Dendritic cell treated with granulocyte-macrophage colony-stimulating factor and Interleukin-4, amounts not matched to agents 40 ng/mL and 50 ng/mL, for 4 days (primary cell): ENCODE measurements around the gene TOGARAM2.
"Not testable (repeated sequence)": the region's sequence is repeated elsewhere in the genome, so short reads cannot be mapped to it uniquely, and the experiment has no call there.

Experiments
- H3K27ac Mint-ChIP-seq: one replicate; pipeline ENCODE4 v1.8.0; 2022; ENCODE audit warnings: mild to moderate bottlenecking, mixed read lengths
- H3K27me3 Mint-ChIP-seq: one replicate; pipeline ENCODE4 v1.8.0; 2022; ENCODE audit warnings: mild to moderate bottlenecking, mixed read lengths
- H3K36me3 Mint-ChIP-seq: one replicate; pipeline ENCODE4 v1.8.0; 2022; ENCODE audit warnings: low read depth, mixed read lengths
- H3K4me1 Mint-ChIP-seq: one replicate; pipeline ENCODE4 v1.8.0; 2022; ENCODE audit warnings: low read depth, mixed read lengths
- H3K4me3 Mint-ChIP-seq: one replicate; pipeline ENCODE4 v1.8.0; 2022; ENCODE audit warnings: mild to moderate bottlenecking, moderate library complexity, mixed read lengths
- H3K9me3 Mint-ChIP-seq: one replicate; pipeline ENCODE4 v1.8.0; 2022; ENCODE audit warnings: mixed read lengths
- intact Hi-C: fragments of 100-400 bp; cut with micrococcal nuclease; formaldehyde crosslinking; loops from one replicate; pipeline ENCODE4 v1.15.0; 2022

Gene TOGARAM2

GRCh38 chr2:28958689-28959088, 22.4 kb upstream of the TOGARAM2 start:
- intact Hi-C loops, result loop anchor here (1.0 to 5.0 kb wide), 4 partner anchors 239 to 1114 kb away; no protein-coding TSS in a partner anchor
- H3K4me3 Mint-ChIP-seq, result no peak overlapping the region
- H3K27me3 Mint-ChIP-seq, result peaks cover 1% of the 10 kb centered on the region
- peaks cover 20% of the 10 kb centered on the region for H3K4me1 Mint-ChIP-seq
- no peaks in the 10 kb centered on the region for H3K9me3 Mint-ChIP-seq
- no peaks in the 10 kb centered on the region for H3K36me3 Mint-ChIP-seq
- H3K27ac Mint-ChIP-seq, result no peak overlapping the region

GRCh38 chr2:28960401-28960800, 20.7 kb upstream of the TOGARAM2 start:
- H3K9me3 Mint-ChIP-seq, result no peaks in the 10 kb centered on the region
- H3K4me1 Mint-ChIP-seq, result peaks cover 13% of the 10 kb centered on the region
- intact Hi-C loops, result loop anchor here (5.0 kb wide), 1 partner anchor 52 kb away; no protein-coding TSS in a partner anchor
- H3K36me3 Mint-ChIP-seq, result no peaks in the 10 kb centered on the region
- no peak overlapping the region for H3K4me3 Mint-ChIP-seq
- no peak overlapping the region for H3K27ac Mint-ChIP-seq
- peaks cover 1% of the 10 kb centered on the region for H3K27me3 Mint-ChIP-seq

GRCh38 chr2:28962505-28962904, 18.6 kb upstream of the TOGARAM2 start:
- H3K4me3 Mint-ChIP-seq, result no peak overlapping the region
- no peak overlapping the region for H3K27ac Mint-ChIP-seq
- peaks cover 1% of the 10 kb centered on the region for H3K27me3 Mint-ChIP-seq
- H3K36me3 Mint-ChIP-seq, result no peaks in the 10 kb centered on the region
- no peaks in the 10 kb centered on the region for H3K4me1 Mint-ChIP-seq
- no peaks in the 10 kb centered on the region for H3K9me3 Mint-ChIP-seq
- intact Hi-C loops, result loop anchor here (5.0 kb wide), 1 partner anchor 50 kb away; no protein-coding TSS in a partner anchor

GRCh38 chr2:28970464-28971160, 10.5 kb upstream of the TOGARAM2 start:
- peaks cover 9% of the 10 kb centered on the region for H3K9me3 Mint-ChIP-seq
- intact Hi-C loops, result no loop called here
- no peak overlapping the region for H3K27ac Mint-ChIP-seq

GRCh38 chr2:28972778-28973335, 8.2 kb upstream of the TOGARAM2 start:
- peaks cover 3% of the 10 kb centered on the region for H3K27me3 Mint-ChIP-seq
- H3K36me3 Mint-ChIP-seq, result no peaks in the 10 kb centered on the region
- peak overlapping the region; percentile 15 for H3K27ac Mint-ChIP-seq
- peaks cover 9% of the 10 kb centered on the region for H3K9me3 Mint-ChIP-seq
- intact Hi-C loops, result no loop called here
- H3K4me3 Mint-ChIP-seq, result no peak overlapping the region
- H3K4me1 Mint-ChIP-seq, result peaks cover 12% of the 10 kb centered on the region

More at GRCh38 chr2:28970464-28971160, 10.5 kb upstream of the TOGARAM2 start:
- Mint-ChIP-seq H3K36me3 (no peaks in the 10 kb centered on the region), H3K4me1 (peaks cover 12% of the 10 kb centered on the region), H3K27me3 (peaks cover 3% of the 10 kb centered on the region), H3K4me3 (no peak overlapping the region)

GRCh38 chr2:28974252-28974651, 6.8 kb upstream of the TOGARAM2 start:
- Mint-ChIP-seq H3K9me3 (peaks cover 9% of the 10 kb centered on the region), H3K36me3 (no peaks in the 10 kb centered on the region), H3K27me3 (peaks cover 2% of the 10 kb centered on the region), H3K4me3 (no peak overlapping the region), H3K4me1 (peaks cover 12% of the 10 kb centered on the region), H3K27ac (no peak overlapping the region)
- intact Hi-C loops, result no loop called here

DNA sequence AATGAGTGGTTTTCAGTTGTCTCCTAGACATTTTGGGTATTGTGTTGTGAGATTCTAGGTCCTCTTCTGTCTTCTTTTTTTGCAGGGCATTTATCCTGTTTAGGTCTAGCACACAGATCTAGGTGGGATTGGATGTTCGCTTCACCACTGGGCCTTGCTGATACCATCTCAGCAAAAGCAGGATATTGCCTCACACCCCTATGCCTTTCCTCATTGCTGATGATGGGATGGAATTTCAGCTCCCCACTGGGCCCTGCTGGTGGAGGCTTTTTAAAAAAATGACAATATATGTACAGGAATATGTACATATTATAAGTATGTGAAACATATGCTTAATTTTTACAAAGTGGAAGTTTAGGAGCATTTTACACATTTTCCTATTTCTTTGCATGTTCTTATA, 5.4 kb upstream of the TOGARAM2 start:
- Mint-ChIP-seq H3K9me3 (peaks cover 9% of the 10 kb centered on the region), H3K27me3 (peaks cover 2% of the 10 kb centered on the region), H3K27ac (no peak overlapping the region), H3K4me1 (peaks cover 12% of the 10 kb centered on the region), H3K4me3 (no peak overlapping the region), H3K36me3 (no peaks in the 10 kb centered on the region)
- intact Hi-C loops, result no loop called here

DNA sequence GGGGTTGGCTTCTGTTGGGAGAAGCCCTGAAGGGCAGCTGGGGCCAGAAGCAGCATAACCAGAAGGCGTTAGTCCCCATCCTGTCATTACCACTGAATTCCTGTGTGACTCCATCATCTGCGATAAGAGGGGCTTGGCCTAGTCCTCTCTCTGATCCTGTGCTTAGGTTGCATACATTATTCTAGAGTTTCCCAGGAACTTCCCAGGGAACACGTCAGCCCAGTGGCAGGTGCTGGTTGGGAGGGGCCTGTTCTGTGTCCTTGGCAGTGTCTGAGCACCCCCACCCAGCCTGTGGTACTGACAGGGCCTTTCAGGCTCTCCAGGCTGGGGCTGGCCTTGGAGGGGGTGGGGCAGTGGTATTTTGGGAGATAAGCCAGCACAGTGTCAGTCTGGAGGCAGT, 4.5 kb upstream of the TOGARAM2 start:
- Mint-ChIP-seq H3K27ac (no peak overlapping the region), H3K36me3 (no peaks in the 10 kb centered on the region)

DNA sequence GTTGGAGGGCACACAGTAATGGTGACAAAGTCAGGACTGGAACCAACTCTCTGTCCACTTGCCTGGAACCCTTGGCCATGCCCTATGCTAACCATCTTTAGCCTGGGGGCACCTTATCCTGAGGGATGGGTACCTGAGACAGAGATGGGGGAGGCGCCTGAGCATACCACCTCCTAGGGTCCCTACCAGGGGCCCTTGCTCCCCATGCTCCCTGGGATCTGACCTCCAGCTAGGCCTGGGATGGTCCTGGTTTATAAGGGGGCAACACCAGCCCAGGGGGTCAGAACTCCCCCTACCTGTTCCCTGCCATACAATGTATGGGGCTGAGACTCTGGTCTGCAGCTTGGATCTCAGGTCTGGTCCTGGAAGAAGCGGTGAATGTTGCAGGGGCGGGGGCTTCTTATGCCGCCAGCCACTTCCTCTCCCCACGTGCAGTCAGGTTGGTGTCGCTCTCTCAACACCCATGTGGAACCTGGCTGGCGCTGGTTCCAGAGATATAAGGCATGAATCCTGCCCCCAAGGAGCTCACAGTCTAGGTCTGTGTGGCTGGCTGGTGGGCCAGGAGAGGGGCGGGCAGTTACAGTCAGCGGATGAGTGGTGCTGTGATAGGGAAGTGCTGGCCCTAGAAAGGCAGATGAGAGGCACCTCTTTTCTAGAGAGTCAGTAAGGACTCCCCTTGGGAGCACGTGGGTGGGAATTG, 3.8 kb upstream of the TOGARAM2 start:
- Mint-ChIP-seq H3K4me1 (peaks cover 12% of the 10 kb centered on the region), H3K27ac (no peak overlapping the region), H3K27me3 (peaks cover 2% of the 10 kb centered on the region), H3K9me3 (peaks cover 9% of the 10 kb centered on the region), H3K36me3 (no peaks in the 10 kb centered on the region), H3K4me3 (no peak overlapping the region)
- intact Hi-C loops, result no loop called here

More for the DNA sequence above, 4.5 kb upstream of the TOGARAM2 start:
- no peak overlapping the region for H3K4me3 Mint-ChIP-seq
- H3K27me3 Mint-ChIP-seq, result peaks cover 2% of the 10 kb centered on the region
- peaks cover 9% of the 10 kb centered on the region for H3K9me3 Mint-ChIP-seq
- intact Hi-C loops, result no loop called here
- H3K4me1 Mint-ChIP-seq, result peaks cover 12% of the 10 kb centered on the region

GRCh38 chr2:28978001-28978400, 3.1 kb upstream of the TOGARAM2 start:
- intact Hi-C loops, H3K27ac Mint-ChIP-seq, H3K9me3 Mint-ChIP-seq: not testable (repeated sequence)

GRCh38 chr2:28978606-28979005, 2.5 kb upstream of the TOGARAM2 start:
- H3K4me1 Mint-ChIP-seq, result peaks cover under 1% of the 10 kb centered on the region
- H3K4me3 Mint-ChIP-seq, result no peak overlapping the region
- intact Hi-C loops, result no loop called here
- no peak overlapping the region for H3K27ac Mint-ChIP-seq
- H3K9me3 Mint-ChIP-seq, result peaks cover 2% of the 10 kb centered on the region
- no peaks in the 10 kb centered on the region for H3K27me3 Mint-ChIP-seq
- H3K36me3 Mint-ChIP-seq, result no peaks in the 10 kb centered on the region

More at GRCh38 chr2:28978001-28978400, 3.1 kb upstream of the TOGARAM2 start:
- H3K36me3 Mint-ChIP-seq, H3K4me3 Mint-ChIP-seq, H3K27me3 Mint-ChIP-seq, H3K4me1 Mint-ChIP-seq: not testable (repeated sequence)

DNA sequence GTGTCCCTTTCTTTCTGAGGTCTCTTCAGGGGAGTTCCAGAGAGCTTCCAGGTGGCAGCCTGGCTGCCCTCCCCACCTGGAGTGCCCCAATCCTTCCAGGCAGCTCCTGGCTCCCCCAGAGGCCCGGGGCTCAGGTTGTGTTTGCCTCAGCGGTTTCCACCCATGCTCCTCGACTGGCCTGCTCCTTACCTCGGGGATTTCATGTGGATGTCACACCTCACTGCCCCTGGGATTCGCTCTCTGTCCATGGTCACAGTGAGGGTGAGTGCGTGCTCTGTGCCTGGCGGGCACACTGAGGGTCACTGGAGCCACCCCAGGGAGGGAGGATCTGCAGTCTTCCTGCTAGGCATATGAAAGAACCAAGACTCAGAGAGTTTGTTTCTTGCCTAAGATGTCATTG, 2.1 kb upstream of the TOGARAM2 start:
- intact Hi-C loops, result no loop called here
- Mint-ChIP-seq H3K9me3 (no peaks in the 10 kb centered on the region), H3K27me3 (peaks cover 2% of the 10 kb centered on the region), H3K36me3 (no peaks in the 10 kb centered on the region), H3K4me1 (no peaks in the 10 kb centered on the region), H3K27ac (no peak overlapping the region), H3K4me3 (no peak overlapping the region)

- H3K4me1 Mint-ChIP-seq, result no peaks in the 10 kb centered on the region
- H3K27ac Mint-ChIP-seq, result no peak overlapping the region
- no peaks in the 10 kb centered on the region for H3K36me3 Mint-ChIP-seq
- H3K9me3 Mint-ChIP-seq, result no peaks in the 10 kb centered on the region
- intact Hi-C loops, result no loop called here
- no peak overlapping the region for H3K4me3 Mint-ChIP-seq
- H3K27me3 Mint-ChIP-seq, result peaks cover 2% of the 10 kb centered on the region
Measured at GRCh38 chr2:28979576-28980366, 1.3 kb upstream of the TOGARAM2 start.
